Measurements from ENCODE around the gene STK40. TPM values are rescaled to one million over a fixed set of nuclear protein-coding genes. Genes with fewer than 3 reads are reported as not detected.

Gene STK40
- 25.0 and 25.6 TPM in 2 replicates for total RNA-seq (2014; rRNA removed; shearing (Covaris generic))

GRCh38 chr1:36385410-36386264 lies at the start of gene STK40:
Gene STK40 (minus strand): TSS chr1:36385924. CDS start chr1:36361332, 24,592 bp downstream.
- Histone ChIP-seq H3K4me3 (ENCODE audit: insufficient read depth, low read depth, low read length) (peak within 1 kb of the TSS; percentile 88), H3K27me3 (ENCODE audit: control insufficient read depth, insufficient read depth, low read length) (no peaks in the 10 kb centered on the region), H3K36me3 (replicated peaks; ENCODE audit: control insufficient read depth, insufficient read depth, low read length) (peaks cover 1% of the 10 kb centered on the region)
- peak; percentile 99 for DNase-seq

DNA sequence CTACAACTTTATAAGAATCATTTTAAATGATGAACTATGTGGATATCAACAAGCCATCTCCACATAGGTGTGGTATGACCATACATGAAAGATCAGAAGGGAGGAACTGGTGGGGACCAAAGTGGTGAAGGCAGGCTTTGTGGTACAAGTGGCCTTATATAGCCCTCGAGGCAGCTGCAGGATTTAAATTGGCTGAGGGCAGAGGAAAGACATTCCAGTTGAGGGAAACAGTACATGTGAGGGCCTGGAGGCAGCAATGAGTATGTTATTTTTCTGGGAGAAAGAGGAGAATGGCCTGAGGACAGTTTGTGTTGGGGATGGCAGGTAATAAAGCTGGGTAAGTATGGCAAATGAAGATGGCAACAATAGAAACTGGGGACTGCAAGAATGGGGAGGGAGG lies 47.4 kb upstream of the STK40 start:
- no peaks in the 10 kb centered on the region; the same call in 1 of the 2 replicates for H3K36me3 ChIP-seq (replicated peaks; ENCODE audit: control insufficient read depth, insufficient read depth, low read length)
- H3K4me3 ChIP-seq (ENCODE audit: insufficient read depth, low read depth, low read length): no peak overlapping the region
- no peaks in the 10 kb centered on the region for H3K27me3 ChIP-seq (ENCODE audit: control insufficient read depth, insufficient read depth, low read length)
- DNase-seq: no peak

GRCh38 chr1:36432616-36433015 lies 46.9 kb upstream of the STK40 start:
- no peaks in the 10 kb centered on the region for H3K27me3 ChIP-seq (ENCODE audit: control insufficient read depth, insufficient read depth, low read length)
- no peak for DNase-seq
- H3K36me3 ChIP-seq (replicated peaks; ENCODE audit: control insufficient read depth, insufficient read depth, low read length): no peaks in the 10 kb centered on the region; the same call in 1 of the 2 replicates
- no peak overlapping the region for H3K4me3 ChIP-seq (ENCODE audit: insufficient read depth, low read depth, low read length)

DNA sequence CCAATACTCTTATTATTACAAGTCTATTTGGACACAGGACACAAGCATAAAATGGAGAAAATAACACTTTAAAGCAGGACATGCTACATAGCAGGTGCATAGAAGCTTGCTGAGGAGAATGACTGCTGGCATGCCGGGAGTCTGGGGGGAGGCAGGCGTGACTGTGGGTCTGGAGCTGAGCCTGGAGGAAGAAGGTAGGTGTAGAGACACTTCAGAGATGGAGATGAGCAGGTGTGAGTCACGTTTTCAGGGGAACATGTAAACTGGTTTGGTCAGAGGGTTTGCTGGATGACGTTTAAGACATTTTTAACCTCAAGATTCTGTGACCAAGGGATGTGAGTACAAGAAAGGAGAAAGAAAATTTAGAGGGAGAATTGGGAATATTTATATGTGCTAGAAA lies 40.1 kb upstream of the STK40 start:
- Histone ChIP-seq H3K27me3 (ENCODE audit: control insufficient read depth, insufficient read depth, low read length) (no peaks in the 10 kb centered on the region), H3K4me3 (ENCODE audit: insufficient read depth, low read depth, low read length) (no peak overlapping the region), H3K36me3 (replicated peaks; ENCODE audit: control insufficient read depth, insufficient read depth, low read length) (peaks cover 2% of the 10 kb centered on the region)
- no peak for DNase-seq

- no peak overlapping the region for H3K4me3 ChIP-seq (ENCODE audit: insufficient read depth, low read depth, low read length)
- no peak for DNase-seq
- H3K27me3 ChIP-seq (ENCODE audit: control insufficient read depth, insufficient read depth, low read length): no peaks in the 10 kb centered on the region
- H3K36me3 ChIP-seq (replicated peaks; ENCODE audit: control insufficient read depth, insufficient read depth, low read length): peaks cover 2% of the 10 kb centered on the region
Observed at GRCh38 chr1:36421649-36422048, 35.9 kb upstream of the STK40 start.

DNA sequence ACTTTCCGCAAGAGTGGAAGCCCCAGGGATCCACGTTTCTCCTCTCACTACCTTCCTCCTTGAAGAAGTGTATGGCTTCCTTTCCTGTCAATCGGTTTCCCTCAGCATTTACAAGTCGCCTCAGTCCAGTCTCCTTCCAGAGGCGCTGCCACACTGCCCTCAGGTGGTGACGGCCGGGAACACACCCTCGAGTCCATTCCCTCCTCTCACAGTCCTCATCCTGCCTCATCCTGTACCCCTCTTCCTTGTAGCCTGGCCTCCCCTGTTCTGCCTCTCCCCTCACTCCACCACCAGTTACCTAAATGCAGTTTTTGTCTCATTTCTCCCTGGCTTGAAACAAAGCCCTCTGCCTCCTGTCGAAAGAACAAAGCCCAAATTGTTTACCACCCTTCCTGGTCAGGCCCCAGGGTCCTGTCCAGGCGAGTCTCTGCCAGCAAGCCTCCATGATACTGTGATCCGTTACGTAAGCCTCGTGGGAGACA lies 35.2 kb upstream of the STK40 start:
- Histone ChIP-seq H3K4me3 (ENCODE audit: insufficient read depth, low read depth, low read length) (no peak overlapping the region), H3K36me3 (replicated peaks; ENCODE audit: control insufficient read depth, insufficient read depth, low read length) (peaks cover 2% of the 10 kb centered on the region), H3K27me3 (ENCODE audit: control insufficient read depth, insufficient read depth, low read length) (no peaks in the 10 kb centered on the region)
- DNase-seq: peak; percentile 83

GRCh38 chr1:36420409-36420808 lies 34.7 kb upstream of the STK40 start:
- no peak for DNase-seq
- Histone ChIP-seq H3K27me3 (ENCODE audit: control insufficient read depth, insufficient read depth, low read length) (no peaks in the 10 kb centered on the region), H3K4me3 (ENCODE audit: insufficient read depth, low read depth, low read length) (no peak overlapping the region), H3K36me3 (replicated peaks; ENCODE audit: control insufficient read depth, insufficient read depth, low read length) (peaks cover 2% of the 10 kb centered on the region)

- no peaks in the 10 kb centered on the region for H3K27me3 ChIP-seq (ENCODE audit: control insufficient read depth, insufficient read depth, low read length)
- H3K4me3 ChIP-seq (ENCODE audit: insufficient read depth, low read depth, low read length): no peak overlapping the region
- peaks cover 2% of the 10 kb centered on the region for H3K36me3 ChIP-seq (replicated peaks; ENCODE audit: control insufficient read depth, insufficient read depth, low read length)
- DNase-seq: no peak
Observed at GRCh38 chr1:36419569-36419968, 33.8 kb upstream of the STK40 start.

DNA sequence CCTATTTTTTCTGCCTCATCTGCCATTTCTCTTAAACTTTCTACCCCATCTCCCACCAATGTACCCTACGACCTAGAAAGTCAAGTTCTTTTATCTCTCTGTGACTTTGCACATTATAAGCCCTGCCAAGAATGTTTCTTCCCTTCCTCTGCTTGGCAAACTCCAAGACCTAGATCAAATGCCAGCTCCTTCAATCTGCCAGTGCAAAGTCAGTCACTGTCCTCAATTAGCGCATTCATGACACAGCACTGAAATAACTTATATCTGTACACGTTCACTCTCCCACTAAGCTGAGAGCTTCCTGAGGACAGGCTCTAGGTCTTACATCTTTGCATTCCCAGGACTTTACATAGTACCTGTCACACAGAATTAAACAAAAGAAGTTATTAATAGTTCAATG lies 33.4 kb upstream of the STK40 start:
- peaks cover 2% of the 10 kb centered on the region for H3K36me3 ChIP-seq (replicated peaks; ENCODE audit: control insufficient read depth, insufficient read depth, low read length)
- DNase-seq: no peak
- H3K4me3 ChIP-seq (ENCODE audit: insufficient read depth, low read depth, low read length): no peak overlapping the region
- H3K27me3 ChIP-seq (ENCODE audit: control insufficient read depth, insufficient read depth, low read length): no peaks in the 10 kb centered on the region

- peaks cover 2% of the 10 kb centered on the region for H3K36me3 ChIP-seq (replicated peaks; ENCODE audit: control insufficient read depth, insufficient read depth, low read length)
Observed at GRCh38 chr1:36417931-36418330, 32.2 kb upstream of the STK40 start.

DNA sequence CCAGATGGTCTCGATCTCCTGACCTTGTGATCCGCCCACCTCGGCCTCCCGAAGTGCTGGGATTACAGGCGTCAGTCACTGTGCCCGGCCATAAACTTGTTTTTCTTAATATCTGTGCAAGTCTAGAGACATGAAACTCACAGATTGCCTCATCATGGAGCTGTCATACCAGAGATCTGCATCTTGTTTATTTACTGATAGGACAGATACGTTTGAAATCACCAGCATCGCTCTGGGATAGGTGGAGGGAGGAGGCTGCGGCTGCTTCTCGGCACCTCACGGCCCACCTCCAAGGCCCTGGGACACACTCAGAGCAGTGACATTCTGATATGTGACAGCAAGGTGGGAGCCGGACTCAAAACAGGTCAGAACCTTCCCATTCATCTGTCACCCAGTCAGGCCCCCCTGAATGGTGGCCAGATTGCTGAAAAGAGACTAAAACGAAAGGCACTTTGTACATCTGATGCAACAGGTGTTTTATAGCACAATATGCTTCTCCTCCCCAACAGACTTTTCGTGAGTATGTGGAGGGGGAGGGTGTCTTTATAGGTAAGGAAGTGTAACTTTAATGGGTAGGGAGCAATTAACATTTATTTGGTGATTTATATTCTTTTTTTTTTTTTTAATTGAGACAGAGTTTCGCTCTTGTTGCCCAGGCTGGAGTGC lies 30.1 kb upstream of the STK40 start:
- no peaks in the 10 kb centered on the region for H3K36me3 ChIP-seq (replicated peaks; ENCODE audit: control insufficient read depth, insufficient read depth, low read length)
- no peak overlapping the region for H3K4me3 ChIP-seq (ENCODE audit: insufficient read depth, low read depth, low read length)
- DNase-seq: no peak
- no peaks in the 10 kb centered on the region for H3K27me3 ChIP-seq (ENCODE audit: control insufficient read depth, insufficient read depth, low read length)

More at GRCh38 chr1:36417931-36418330, 32.2 kb upstream of the STK40 start:
- DNase-seq: no peak
- H3K27me3 ChIP-seq (ENCODE audit: control insufficient read depth, insufficient read depth, low read length): no peaks in the 10 kb centered on the region
- H3K4me3 ChIP-seq (ENCODE audit: insufficient read depth, low read depth, low read length): no peak overlapping the region

GRCh38 chr1:36414384-36414783 lies 28.7 kb upstream of the STK40 start:
- no peak for DNase-seq
- Histone ChIP-seq H3K36me3 (replicated peaks; ENCODE audit: control insufficient read depth, insufficient read depth, low read length) (no peaks in the 10 kb centered on the region), H3K27me3 (ENCODE audit: control insufficient read depth, insufficient read depth, low read length) (no peaks in the 10 kb centered on the region)

GRCh38 chr1:36411674-36412648 lies 26.2 kb upstream of the STK40 start:
- peak; percentile 43 for DNase-seq
- H3K27me3 ChIP-seq (ENCODE audit: control insufficient read depth, insufficient read depth, low read length): no peaks in the 10 kb centered on the region
- H3K36me3 ChIP-seq (replicated peaks; ENCODE audit: control insufficient read depth, insufficient read depth, low read length): peaks cover 2% of the 10 kb centered on the region

More at GRCh38 chr1:36414384-36414783, 28.7 kb upstream of the STK40 start:
- no peak overlapping the region for H3K4me3 ChIP-seq (ENCODE audit: insufficient read depth, low read depth, low read length)

GRCh38 chr1:36408479-36408878 lies 22.8 kb upstream of the STK40 start:
- Histone ChIP-seq H3K4me3 (ENCODE audit: insufficient read depth, low read depth, low read length) (no peak overlapping the region), H3K27me3 (ENCODE audit: control insufficient read depth, insufficient read depth, low read length) (no peaks in the 10 kb centered on the region), H3K36me3 (replicated peaks; ENCODE audit: control insufficient read depth, insufficient read depth, low read length) (peaks cover 2% of the 10 kb centered on the region)
- DNase-seq: no peak

More at GRCh38 chr1:36411674-36412648, 26.2 kb upstream of the STK40 start:
- H3K4me3 ChIP-seq (ENCODE audit: insufficient read depth, low read depth, low read length): no peak overlapping the region

Data from H7 (cell line).